IMR-90 (cell line): ENCODE measurements around the gene AIFM2. TPM values are rescaled to one million over a fixed set of nuclear protein-coding genes. Genes with fewer than 3 reads are reported as not detected.
A peak's percentile ranks its signal among the peaks of the same experiment; 100 is the strongest.

Experiments used
- ATAC-seq: fragments of 200-7000 bp; cut with Tn5 transposase; 2 replicates; pipeline ENCODE4 v1.9.1; 2020; ENCODE audit warnings: low read depth, mild to moderate bottlenecking, moderate library complexity
- BruUV-seq: library from RNA; stranded (reverse); fragments of 400-500 nt; replicated peaks from 2 replicates; lab custom pipeline; 2021; lab: Mats Ljungman, UMichigan
- CTCF ChIA-PET: fragments of 300-600 bp; formaldehyde crosslinking; extraction: SDS; loops from one replicate; lab custom pipeline; 2021; ENCODE audit warnings: antibody characterized with exemption; lab: Yijun Ruan, JAX
- POLR2A ChIA-PET: fragments of 300-600 bp; sonication (Branson Sonifier 250); formaldehyde crosslinking; loops from one replicate; lab custom pipeline; 2022; ENCODE audit warnings: antibody characterized with exemption; ENCODE audit not compliant: unreplicated experiment; lab: Charles Lee
- DNase-seq: peaks from one replicate; pipeline ENCODE4 v3.0.0; 2013
- H2AFZ ChIP-seq: replicated peaks from 2 replicates; pipeline ENCODE3; 2013; ENCODE audit warnings: low read length, mild to moderate bottlenecking; ENCODE audit not compliant: poor library complexity
- H2AK5ac ChIP-seq: 2 replicates; pipeline ENCODE4 v1.6.1; 2013; ENCODE audit warnings: low read depth, low read length, inconsistent platforms
- H2AK9ac ChIP-seq: replicated peaks from 2 replicates; pipeline ENCODE3; 2013; ENCODE audit warnings: mild to moderate bottlenecking, low read depth, low read length, moderate library complexity; ENCODE audit not compliant: poor library complexity
- H2BK120ac ChIP-seq: 2 replicates; pipeline ENCODE4 v1.6.1; 2013; ENCODE audit warnings: low read depth, low read length, inconsistent platforms
- H2BK15ac ChIP-seq: 3 replicates; pipeline ENCODE4 v1.6.1; 2013; ENCODE audit warnings: low read depth, low read length, inconsistent platforms
- H2BK20ac ChIP-seq: 2 replicates; pipeline ENCODE4 v1.6.1; 2013; ENCODE audit warnings: low read depth, mild to moderate bottlenecking, inconsistent platforms, low read length, moderate library complexity
- H2BK5ac ChIP-seq: 2 replicates; pipeline ENCODE4 v1.6.1; 2013; ENCODE audit warnings: mild to moderate bottlenecking, low read depth, low read length, inconsistent platforms; ENCODE audit not compliant: poor library complexity, severe bottlenecking
- H3K14ac ChIP-seq: replicated peaks from 2 replicates; pipeline ENCODE4 v1.6.1; 2013; ENCODE audit warnings: low read depth, low read length, inconsistent platforms
- H3K18ac ChIP-seq: 2 replicates; pipeline ENCODE4 v1.6.1; 2013; ENCODE audit warnings: low read depth, low read length, control low read depth
- H3K23ac ChIP-seq: 2 replicates; pipeline ENCODE4 v1.6.1; 2013; ENCODE audit warnings: low read depth, low read length, inconsistent platforms
- H3K27ac ChIP-seq: 2 replicates; pipeline ENCODE4 v1.5.1; 2013; ENCODE audit warnings: mild to moderate bottlenecking, control low read depth, low read length; ENCODE audit not compliant: insufficient read depth
- H3K27me3 ChIP-seq: 2 replicates; pipeline ENCODE4 v1.6.1; 2013; ENCODE audit warnings: low read length; ENCODE audit not compliant: control insufficient read depth, insufficient read depth
- H3K36me3 ChIP-seq: 2 replicates; pipeline ENCODE4 v1.6.1; 2013; ENCODE audit warnings: low read length, mixed read lengths; ENCODE audit not compliant: control insufficient read depth, insufficient read depth
- H3K4ac ChIP-seq: 2 replicates; pipeline ENCODE4 v1.6.1; 2013; ENCODE audit warnings: low read depth, low read length, inconsistent platforms
- H3K4me1 ChIP-seq: 2 replicates; pipeline ENCODE4 v1.6.1; 2013; ENCODE audit warnings: low read length, mixed read lengths; ENCODE audit not compliant: control insufficient read depth, insufficient read depth
- H3K4me2 ChIP-seq: 2 replicates; pipeline ENCODE4 v1.6.1; 2013; ENCODE audit warnings: low read depth, mild to moderate bottlenecking, control low read depth, low read length, moderate library complexity
- H3K4me3 ChIP-seq: 2 replicates; pipeline ENCODE4 v1.5.1; 2013; ENCODE audit warnings: low read depth, mild to moderate bottlenecking, control low read depth, low read length, moderate library complexity; ENCODE audit not compliant: insufficient read depth
- H3K56ac ChIP-seq: 2 replicates; pipeline ENCODE4 v1.6.1; 2013; ENCODE audit warnings: low read length, inconsistent platforms; ENCODE audit not compliant: insufficient read depth; ENCODE audit errors: extremely low read depth
- H3K79me1 ChIP-seq, 2 experiments: 2 replicates each; pipeline ENCODE4 v1.6.1; 2013; ENCODE audit warnings: low read length in 2 of 2, inconsistent platforms in 1 of 2, low read depth in 1 of 2
- H3K9ac ChIP-seq: 2 replicates; pipeline ENCODE4 v1.6.1; 2013; ENCODE audit warnings: low read depth, low read length, control low read depth
- H3K9me1 ChIP-seq: 2 replicates; pipeline ENCODE4 v1.6.1; 2013; ENCODE audit warnings: low read length, inconsistent platforms; ENCODE audit not compliant: insufficient read depth
- H3K9me3 ChIP-seq: 2 replicates; pipeline ENCODE4 v1.6.1; 2013; ENCODE audit warnings: low read length; ENCODE audit not compliant: control insufficient read depth, insufficient read depth
- H4K20me1 ChIP-seq: 2 replicates; pipeline ENCODE4 v1.6.1; 2013; ENCODE audit warnings: low read length, inconsistent platforms; ENCODE audit not compliant: insufficient read depth
- H4K5ac ChIP-seq: 2 replicates; pipeline ENCODE4 v1.6.1; 2013; ENCODE audit warnings: mild to moderate bottlenecking, low read depth, low read length, control low read depth
- H4K8ac ChIP-seq, 2 experiments: 2 replicates each; pipeline ENCODE4 v1.6.1; 2013; ENCODE audit warnings: low read depth in 2 of 2, low read length in 2 of 2, control low read depth in 1 of 2, inconsistent platforms in 1 of 2
- H4K91ac ChIP-seq: 2 replicates; pipeline ENCODE4 v1.6.1; 2013; ENCODE audit warnings: low read depth, low read length, inconsistent platforms; ENCODE audit not compliant: insufficient read depth
- BHLHE40 ChIP-seq: fragments of 150-350 bp; IDR thresholded peaks from 2 replicates; pipeline ENCODE4 v1.6.1; 2016; ENCODE audit warnings: mild to moderate bottlenecking, low read depth, low read length
- CHD1 ChIP-seq: IDR thresholded peaks from 2 replicates; pipeline ENCODE4 v1.6.1; 2012; ENCODE audit warnings: low read depth, low read length, improper control_type of control experiment
- MXI1 ChIP-seq: IDR thresholded peaks from 2 replicates; pipeline ENCODE4 v1.6.1; 2012; ENCODE audit warnings: low read depth, mild to moderate bottlenecking, low read length, moderate library complexity, borderline replicate concordance
- RAD21 ChIP-seq: IDR thresholded peaks from 2 replicates; pipeline ENCODE4 v1.6.1; 2012; ENCODE audit warnings: low read length, improper control_type of control experiment
- RFX5 ChIP-seq: IDR thresholded peaks from 2 replicates; pipeline ENCODE4 v1.8.0; 2012; ENCODE audit warnings: low read depth, mild to moderate bottlenecking, low read length, moderate library complexity
- WGBS, 2 experiments: methylation state at CpG; one replicate each; pipeline versions ENCODE4 v1.1.5 to v1.1.7; 2013; ENCODE audit warnings: missing lambda C conversion rate in 2 of 2; ENCODE audit not compliant: insufficient read length in 1 of 2; ENCODE audit errors: extremely low coverage in 2 of 2; 5-methylcytosine and 5-hydroxymethylcytosine counted together
- dilution Hi-C: fragments of 300-500 bp; cut with HindIII; formaldehyde crosslinking; loops from one replicate; pipeline ENCODE4 v1.14.3; 2018; ENCODE audit warnings: low sequenced_read_pairs; ENCODE audit not compliant: unreplicated experiment
- in situ Hi-C: fragments of 300-500 bp; cut with MboI; formaldehyde crosslinking; loops from 3 replicates; pipeline ENCODE4 v1.14.3; 2019; ENCODE audit warnings: low sequenced_read_pairs, inconsistent platforms, mixed read lengths
- intact Hi-C: fragments of 100-400 bp; cut with micrococcal nuclease; formaldehyde crosslinking; loops from 2 replicates; pipeline ENCODE4 v1.10.0; 2022
- polyA plus RNA-seq, 3 experiments: library from polyadenylated mRNA; depleted of rRNA; stranded (reverse); fragments of >200 nt; gene quantifications; 2 replicates each; pipeline ENCODE4 v1.2.3, GENCODE V29; 2012; ENCODE audit warnings: low replicate concordance in 1 of 3
- total RNA-seq: library from RNA; depleted of rRNA; stranded (reverse); fragments of >200 nt; gene quantifications from 2 replicates; pipeline ENCODE4 v1.2.3, GENCODE V29; 2012
- TF ChIP-seq, protein P1 (sequence below): fragments of 150-350 bp; IDR thresholded peaks from 2 replicates; pipeline ENCODE4 v1.6.1; 2016; ENCODE audit warnings: low read depth, mild to moderate bottlenecking, low read length, moderate library complexity, borderline replicate concordance
- TF ChIP-seq, protein P2 (sequence below): conservative IDR thresholded peaks from 2 replicates; pipeline ENCODE4 v1.5.1; 2012; ENCODE audit warnings: mild to moderate bottlenecking, low read depth, low read length, improper control_type of control experiment

The AIFM2 gene
- total and polyA plus RNA-seq, 2 of the 4 experiments (the other 2 are of a cell fraction), result 2.0 to 4.6 TPM

DNA sequence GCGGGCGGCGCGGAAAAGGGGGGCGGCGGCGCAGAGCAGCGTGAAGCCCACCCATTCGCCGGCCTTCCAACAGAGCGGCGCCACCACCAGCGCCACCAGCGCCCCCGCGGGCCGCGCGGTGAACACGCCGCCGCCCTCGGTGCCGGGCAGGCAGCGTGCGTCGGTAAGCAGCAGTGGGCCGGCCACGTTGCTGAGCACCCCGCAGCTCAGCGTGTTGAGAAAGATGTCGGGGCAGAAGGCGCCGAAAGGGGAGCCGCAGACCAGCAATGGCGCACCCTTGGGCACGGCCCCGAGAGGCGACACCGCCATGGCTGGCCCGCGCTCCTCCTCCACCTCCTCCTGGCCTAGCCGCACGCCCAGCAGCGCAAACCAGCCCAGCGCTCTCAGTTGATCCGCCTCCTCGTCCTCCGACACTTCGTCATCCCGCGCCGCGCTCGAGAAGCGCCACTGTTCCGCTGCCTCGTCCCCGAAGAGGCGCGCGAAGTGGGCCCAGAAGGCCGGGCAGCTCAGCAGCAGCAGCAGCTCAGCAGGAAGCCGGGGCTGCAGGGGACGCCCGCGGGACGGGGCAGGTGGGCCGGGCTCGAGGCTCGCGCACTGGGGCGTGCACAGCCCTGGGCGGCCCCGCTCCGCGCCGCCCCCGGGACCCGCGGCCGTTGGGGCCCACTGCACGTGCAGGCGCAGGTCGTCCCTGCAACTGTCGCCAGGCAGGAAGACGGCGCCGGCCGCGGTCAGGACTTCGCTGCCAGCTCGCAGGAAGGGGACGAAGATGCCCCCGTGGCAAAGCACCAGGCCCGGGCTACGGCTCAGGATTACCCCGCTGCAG is 13.3 kb upstream of the AIFM2 start:
- Histone ChIP-seq H2AK9ac (peak overlapping the region; percentile 94), H3K18ac (peak overlapping the region; percentile 19; the same call in 1 of the 2 replicates), H4K91ac (peak overlapping the region; percentile 45), H3K23ac (peak overlapping the region; percentile 78), H3K27ac (peak overlapping the region; percentile 64), H3K4ac (peak overlapping the region; percentile 77), H2BK15ac (no peak overlapping the region), H3K9me3 (no peaks in the 10 kb centered on the region), H4K20me1 (peaks cover 50% of the 10 kb centered on the region), H3K9ac (peak overlapping the region; percentile 68), H3K36me3 (peaks cover 13% of the 10 kb centered on the region), H2BK120ac (peak overlapping the region; percentile 49), H3K4me1 (peaks cover 11% of the 10 kb centered on the region), H3K4me3 (peak overlapping the region; percentile 49), H2AK5ac (peak overlapping the region; percentile 31), H3K56ac (0 out of 2 replicates have a peak overlapping the region, but pooled peaks have one; percentile 38), H4K8ac (peak overlapping the region; percentile 55 to 82; a peak in 3 of 4 replicates), H4K5ac (peak overlapping the region; percentile 19; the same call in 1 of the 2 replicates), H3K27me3 (no peaks in the 10 kb centered on the region), H3K9me1 (peaks cover 13% of the 10 kb centered on the region; the same call in 1 of the 2 replicates), H2BK5ac (peak overlapping the region; percentile 39), H2BK20ac (no peak overlapping the region), H2AFZ (peak overlapping the region; percentile 98), H3K4me2 (peak overlapping the region; percentile 63), H3K14ac (peak overlapping the region; percentile 40; the same call in 1 of the 2 replicates), H3K79me1 (peaks cover 35 to 63% of the 10 kb centered on the region in 2 experiments)
- ChIA-PET CTCF (interaction anchor here (0.6 to 2.1 kb wide), 21 partner anchors 10 to 259 kb away, joined by 3 to 9 read pairs (median 4); partner anchors contain the start of genes EIF4EBP2 and SAR1A), POLR2A (interaction anchor here (0.6 to 1.4 kb wide), 2 partner anchors 24 to 1595 kb away, joined by 3 to 13 read pairs; partner anchors contain the start of gene SAR1A)
- no peak for TF ChIP-seq CHD1
- no peak for TF ChIP-seq RFX5
- TF ChIP-seq MXI1, result peak; percentile 94; the same call in 1 of the 2 replicates
- peak; percentile 21; the same call in 1 of the 2 replicates for TF ChIP-seq RAD21
- TF ChIP-seq, protein P1, sequence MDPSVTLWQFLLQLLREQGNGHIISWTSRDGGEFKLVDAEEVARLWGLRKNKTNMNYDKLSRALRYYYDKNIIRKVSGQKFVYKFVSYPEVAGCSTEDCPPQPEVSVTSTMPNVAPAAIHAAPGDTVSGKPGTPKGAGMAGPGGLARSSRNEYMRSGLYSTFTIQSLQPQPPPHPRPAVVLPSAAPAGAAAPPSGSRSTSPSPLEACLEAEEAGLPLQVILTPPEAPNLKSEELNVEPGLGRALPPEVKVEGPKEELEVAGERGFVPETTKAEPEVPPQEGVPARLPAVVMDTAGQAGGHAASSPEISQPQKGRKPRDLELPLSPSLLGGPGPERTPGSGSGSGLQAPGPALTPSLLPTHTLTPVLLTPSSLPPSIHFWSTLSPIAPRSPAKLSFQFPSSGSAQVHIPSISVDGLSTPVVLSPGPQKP, result no peak
- TF ChIP-seq, protein P2, sequence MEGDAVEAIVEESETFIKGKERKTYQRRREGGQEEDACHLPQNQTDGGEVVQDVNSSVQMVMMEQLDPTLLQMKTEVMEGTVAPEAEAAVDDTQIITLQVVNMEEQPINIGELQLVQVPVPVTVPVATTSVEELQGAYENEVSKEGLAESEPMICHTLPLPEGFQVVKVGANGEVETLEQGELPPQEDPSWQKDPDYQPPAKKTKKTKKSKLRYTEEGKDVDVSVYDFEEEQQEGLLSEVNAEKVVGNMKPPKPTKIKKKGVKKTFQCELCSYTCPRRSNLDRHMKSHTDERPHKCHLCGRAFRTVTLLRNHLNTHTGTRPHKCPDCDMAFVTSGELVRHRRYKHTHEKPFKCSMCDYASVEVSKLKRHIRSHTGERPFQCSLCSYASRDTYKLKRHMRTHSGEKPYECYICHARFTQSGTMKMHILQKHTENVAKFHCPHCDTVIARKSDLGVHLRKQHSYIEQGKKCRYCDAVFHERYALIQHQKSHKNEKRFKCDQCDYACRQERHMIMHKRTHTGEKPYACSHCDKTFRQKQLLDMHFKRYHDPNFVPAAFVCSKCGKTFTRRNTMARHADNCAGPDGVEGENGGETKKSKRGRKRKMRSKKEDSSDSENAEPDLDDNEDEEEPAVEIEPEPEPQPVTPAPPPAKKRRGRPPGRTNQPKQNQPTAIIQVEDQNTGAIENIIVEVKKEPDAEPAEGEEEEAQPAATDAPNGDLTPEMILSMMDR, result peak; percentile 58
- peak; percentile 21; the same call in 1 of the 2 replicates for TF ChIP-seq BHLHE40
- dilution Hi-C loops, result no loop called here
- intact Hi-C loops, result loop anchor here (1.0 to 10.0 kb wide), 3 partner anchors 171 to 341 kb away; partner anchors contain the start of gene COL13A1
- DNase-seq (peak; percentile 54), ATAC-seq (peak; percentile 53)
- in situ Hi-C loops, result no loop called here
- no TSS peak for BruUV-seq
- WGBS, 2 experiments, result 0% methylated on average over 45 of the region's 98 CpGs; no CpG with 5 or more reads in 1 of the 2 experiments
